ENCODE data around the gene MAML2. TPM values are rescaled to one million over a fixed set of nuclear protein-coding genes. Genes with fewer than 3 reads are reported as not detected.

Gene MAML2
- total and polyA plus RNA-seq, 9 of the 15 experiments (the other 6 are each of a cell fraction or from before 2014, with no cell fraction given): 0.79 to 6.8 (median 4.8) TPM

- TF ChIP-seq BRCA1 (IDR thresholded peaks at IDR 0.05) (no peak), BRCA1 (CRISPR knock-in tag; IDR thresholded peaks at IDR 0.05) (no peak), NR4A1 (CRISPR knock-in tag; IDR thresholded peaks at IDR 0.05) (no peak), NR4A1 (tag; IDR thresholded peaks at IDR 0.05) (peak; percentile 70; the same call in 1 of the 2 replicates), MCM3 (IDR thresholded peaks at IDR 0.05) (no peak), THRB (CRISPR knock-in tag; conservative IDR thresholded peaks at IDR 0.05) (no peak), ZSCAN32 (CRISPR knock-in tag; IDR thresholded peaks at IDR 0.05) (peak; percentile 74), SNIP1 (IDR thresholded peaks at IDR 0.05; ENCODE audit: low read depth) (no peak), RAD21 (CRISPR knock-in tag; conservative IDR thresholded peaks at IDR 0.05 in 1 of 2, IDR thresholded peaks at IDR 0.05 in 1 of 2) (no peak), ATF4 (CRISPR knock-in tag; IDR thresholded peaks at IDR 0.05) (peak; percentile 86), DMBX1 (CRISPR knock-in tag; IDR thresholded peaks at IDR 0.05; ENCODE audit: borderline replicate concordance) (peak; percentile 44), MEF2A (IDR thresholded peaks at IDR 0.05; ENCODE audit: control insufficient read depth, low read depth, low read length) (no peak), ATF7 (IDR thresholded peaks at IDR 0.05) (peak; percentile 64; the same call in 1 of the 2 replicates), ZFX (CRISPR knock-in tag; IDR thresholded peaks at IDR 0.05) (no peak), MECOM (CRISPR knock-in tag; IDR thresholded peaks at IDR 0.05) (peak; percentile 73), ELK3 (CRISPR knock-in tag; IDR thresholded peaks at IDR 0.05) (no peak), CREB3 (tag; conservative IDR thresholded peaks at IDR 0.05; ENCODE audit: low read depth) (no peak), CEBPG (CRISPR knock-in tag; IDR thresholded peaks at IDR 0.05) (peak; percentile 90), CEBPG (tag; conservative IDR thresholded peaks at IDR 0.05 in 1 of 2, IDR thresholded peaks at IDR 0.05 in 1 of 2) (peak; percentile 93 to 95), IFI16 (CRISPR knock-in tag; IDR thresholded peaks at IDR 0.05) (0 out of 2 replicates have a peak, but pooled peaks have one; percentile 17), KLF13 (tag; IDR thresholded peaks at IDR 0.05; ENCODE audit: borderline replicate concordance, low read depth) (no peak), ZNF512 (tag; IDR thresholded peaks at IDR 0.05) (no peak), ZNF431 (CRISPR knock-in tag; IDR thresholded peaks at IDR 0.05) (no peak), MCM2 (IDR thresholded peaks at IDR 0.05; ENCODE audit: low read depth) (no peak), TAF7 (tag; IDR thresholded peaks at IDR 0.05) (no peak)
Observed at GRCh38 chr11:96257036-96257435, 86.0 kb downstream of the MAML2 start (continued).

Data from K562 (cell line).